IgD-negative memory B cell (primary cell): ENCODE measurements around the gene DOCK9. TPM values are rescaled to one million over a fixed set of nuclear protein-coding genes. Genes with fewer than 3 reads are reported as not detected.
A peak's percentile ranks its signal among the peaks of the same experiment; 100 is the strongest.

Experiments used
- H3K27ac Mint-ChIP-seq, 3 donors: one replicate each; pipeline ENCODE4 v1.8.0; 2020 to 2022; ENCODE audit warnings: mild to moderate bottlenecking in 3 of 3, mixed read lengths in 3 of 3, moderate library complexity in 1 of 3
- H3K27me3 Mint-ChIP-seq: one replicate; pipeline ENCODE4 v1.8.0; 2021; ENCODE audit warnings: mixed read lengths
- H3K36me3 Mint-ChIP-seq: one replicate; pipeline ENCODE4 v1.8.0; 2020; ENCODE audit warnings: mild to moderate bottlenecking, mixed read lengths
- H3K4me1 Mint-ChIP-seq, 3 donors: one replicate each; pipeline ENCODE4 v1.8.0; 2020 to 2022; ENCODE audit warnings: mixed read lengths in 3 of 3, mild to moderate bottlenecking in 1 of 3
- H3K4me3 Mint-ChIP-seq, 4 donors: one replicate each; pipeline ENCODE4 v1.8.0; 2020 to 2022; ENCODE audit warnings: mild to moderate bottlenecking in 4 of 4, mixed read lengths in 4 of 4, moderate library complexity in 3 of 4
- H3K9me3 Mint-ChIP-seq, 3 donors: one replicate each; pipeline ENCODE4 v1.8.0; 2020 to 2021; ENCODE audit warnings: mixed read lengths in 3 of 3, mild to moderate bottlenecking in 1 of 3
- polyA plus RNA-seq: library from polyadenylated mRNA; unstranded; fragments of 300-500 nt; fragmentation: Illumina TruSeq; gene quantifications from one replicate; pipeline ENCODE4 v1.2.3, GENCODE V29; 2021

DOCK9 gene
- polyA plus RNA-seq, 1 donor from 2014 or later, result 4.1 TPM

- Mint-ChIP-seq H3K4me1 (peaks cover 2 to 12% (median 3%) of the 10 kb centered on the region in 3 donors), H3K36me3 (peaks cover 9% of the 10 kb centered on the region), H3K27ac (no peak overlapping the region), H3K4me3 (no peak overlapping the region), H3K27me3 (no peaks in the 10 kb centered on the region), H3K9me3 (no peaks in the 10 kb centered on the region)
Observed at GRCh38 chr13:98889419-98890085, 88.3 kb downstream of the DOCK9 start.

- no peak overlapping the region for H3K4me3 Mint-ChIP-seq
- no peak overlapping the region for H3K27ac Mint-ChIP-seq
- H3K9me3 Mint-ChIP-seq, result no peaks in the 10 kb centered on the region
- H3K36me3 Mint-ChIP-seq, result peaks cover 12% of the 10 kb centered on the region
- H3K4me1 Mint-ChIP-seq, result peaks cover 2 to 12% (median 3%) of the 10 kb centered on the region in 3 donors
- no peaks in the 10 kb centered on the region for H3K27me3 Mint-ChIP-seq
Observed at GRCh38 chr13:98888890-98889279, 89.0 kb downstream of the DOCK9 start.

GRCh38 chr13:98888222-98888889, 89.5 kb downstream of the DOCK9 start:
- Mint-ChIP-seq H3K27ac (no peak overlapping the region), H3K4me1 (peaks cover 2 to 11% (median 3%) of the 10 kb centered on the region in 3 donors), H3K36me3 (peaks cover 12% of the 10 kb centered on the region), H3K27me3 (no peaks in the 10 kb centered on the region), H3K4me3 (no peak overlapping the region), H3K9me3 (no peaks in the 10 kb centered on the region)

GRCh38 chr13:98886587-98887230, 91.2 kb downstream of the DOCK9 start:
- Mint-ChIP-seq H3K9me3 (no peaks in the 10 kb centered on the region), H3K27ac (no peak overlapping the region), H3K4me3 (no peak overlapping the region), H3K4me1 (no peaks in the 10 kb centered on the region), H3K36me3 (peaks cover 13% of the 10 kb centered on the region), H3K27me3 (no peaks in the 10 kb centered on the region)

- Mint-ChIP-seq H3K27me3 (no peaks in the 10 kb centered on the region), H3K27ac (no peak overlapping the region), H3K9me3 (no peaks in the 10 kb centered on the region), H3K4me1 (no peaks in the 10 kb centered on the region), H3K36me3 (peaks cover 12% of the 10 kb centered on the region), H3K4me3 (no peak overlapping the region)
Observed at GRCh38 chr13:98885600-98885999, 92.3 kb downstream of the DOCK9 start.

GRCh38 chr13:98883998-98884397, 93.9 kb downstream of the DOCK9 start:
- no peak overlapping the region for H3K4me3 Mint-ChIP-seq
- H3K9me3 Mint-ChIP-seq, result no peaks in the 10 kb centered on the region
- H3K27me3 Mint-ChIP-seq, result no peaks in the 10 kb centered on the region
- peaks cover 15% of the 10 kb centered on the region for H3K36me3 Mint-ChIP-seq
- H3K4me1 Mint-ChIP-seq, result peaks cover 0 to 6% (median 0%) of the 10 kb centered on the region in 3 donors
- H3K27ac Mint-ChIP-seq, result no peak overlapping the region

GRCh38 chr13:98881390-98881789, 96.5 kb downstream of the DOCK9 start:
- Mint-ChIP-seq H3K27ac (no peak overlapping the region), H3K27me3 (no peaks in the 10 kb centered on the region), H3K36me3 (peaks cover 20% of the 10 kb centered on the region), H3K4me1 (peaks cover 0 to 6% (median 1%) of the 10 kb centered on the region in 3 donors), H3K4me3 (no peak overlapping the region), H3K9me3 (no peaks in the 10 kb centered on the region)

- Mint-ChIP-seq H3K36me3 (peaks cover 20% of the 10 kb centered on the region), H3K27me3 (no peaks in the 10 kb centered on the region), H3K4me1 (peaks cover under 1 to 8% (median 2%) of the 10 kb centered on the region in 3 donors), H3K27ac (no peak overlapping the region), H3K9me3 (no peaks in the 10 kb centered on the region), H3K4me3 (no peak overlapping the region)
Observed at GRCh38 chr13:98880677-98881076, 97.2 kb downstream of the DOCK9 start.

- no peak overlapping the region for H3K4me3 Mint-ChIP-seq
- no peaks in the 10 kb centered on the region for H3K27me3 Mint-ChIP-seq
- no peaks in the 10 kb centered on the region for H3K9me3 Mint-ChIP-seq
- H3K36me3 Mint-ChIP-seq, result peaks cover 19% of the 10 kb centered on the region
- H3K27ac Mint-ChIP-seq, result no peak overlapping the region
- peaks cover 8 to 15% (median 9%) of the 10 kb centered on the region in 3 donors for H3K4me1 Mint-ChIP-seq
Observed at GRCh38 chr13:98879957-98880356, 97.9 kb downstream of the DOCK9 start.

- peaks cover 13% of the 10 kb centered on the region for H3K36me3 Mint-ChIP-seq
- H3K4me1 Mint-ChIP-seq, result peaks cover 12 to 21% (median 16%) of the 10 kb centered on the region in 3 donors
- H3K4me3 Mint-ChIP-seq, result no peak overlapping the region
- no peaks in the 10 kb centered on the region for H3K27me3 Mint-ChIP-seq
- peak overlapping the region in 1 of 3 donors; percentile 92 for H3K27ac Mint-ChIP-seq
- H3K9me3 Mint-ChIP-seq, result peaks cover 0 to 2% (median 0%) of the 10 kb centered on the region in 3 donors
Observed at GRCh38 chr13:98879127-98879520, 98.7 kb downstream of the DOCK9 start.

GRCh38 chr13:98878486-98879126, 99.3 kb downstream of the DOCK9 start:
- Mint-ChIP-seq H3K9me3 (peaks cover 0 to 3% (median 2%) of the 10 kb centered on the region in 3 donors), H3K4me3 (no peak overlapping the region), H3K27me3 (no peaks in the 10 kb centered on the region), H3K36me3 (peaks cover 13% of the 10 kb centered on the region), H3K4me1 (peaks cover 12 to 21% (median 16%) of the 10 kb centered on the region in 3 donors), H3K27ac (peak overlapping the region in 1 of 3 donors; percentile 92)

- Mint-ChIP-seq H3K27me3 (no peaks in the 10 kb centered on the region), H3K27ac (no peak overlapping the region), H3K4me1 (peaks cover 12 to 21% (median 16%) of the 10 kb centered on the region in 3 donors), H3K36me3 (peaks cover 17% of the 10 kb centered on the region), H3K4me3 (no peak overlapping the region), H3K9me3 (peaks cover 2 to 8% (median 4%) of the 10 kb centered on the region in 3 donors)
Observed at GRCh38 chr13:98877936-98878335, 99.9 kb downstream of the DOCK9 start.

GRCh38 chr13:98877466-98877865, 100.4 kb downstream of the DOCK9 start:
- Mint-ChIP-seq H3K27ac (no peak overlapping the region), H3K4me1 (peaks cover 12 to 21% (median 16%) of the 10 kb centered on the region in 3 donors), H3K4me3 (no peak overlapping the region), H3K27me3 (no peaks in the 10 kb centered on the region), H3K36me3 (peaks cover 19% of the 10 kb centered on the region), H3K9me3 (peaks cover 2 to 9% (median 4%) of the 10 kb centered on the region in 3 donors)

- Mint-ChIP-seq H3K36me3 (peaks cover 17% of the 10 kb centered on the region), H3K4me3 (peak overlapping the region in 2 of 4 donors; percentile 29 to 68), H3K27me3 (no peaks in the 10 kb centered on the region), H3K9me3 (peaks cover 2 to 9% (median 4%) of the 10 kb centered on the region in 3 donors), H3K4me1 (peaks cover 12 to 19% (median 16%) of the 10 kb centered on the region in 3 donors), H3K27ac (peak overlapping the region in 2 of 3 donors; percentile 6 to 49)
Observed at GRCh38 chr13:98875146-98875729, 102.6 kb downstream of the DOCK9 start.
